Measurements from ENCODE around the gene SMIM13.

SMIM13 gene

DNA sequence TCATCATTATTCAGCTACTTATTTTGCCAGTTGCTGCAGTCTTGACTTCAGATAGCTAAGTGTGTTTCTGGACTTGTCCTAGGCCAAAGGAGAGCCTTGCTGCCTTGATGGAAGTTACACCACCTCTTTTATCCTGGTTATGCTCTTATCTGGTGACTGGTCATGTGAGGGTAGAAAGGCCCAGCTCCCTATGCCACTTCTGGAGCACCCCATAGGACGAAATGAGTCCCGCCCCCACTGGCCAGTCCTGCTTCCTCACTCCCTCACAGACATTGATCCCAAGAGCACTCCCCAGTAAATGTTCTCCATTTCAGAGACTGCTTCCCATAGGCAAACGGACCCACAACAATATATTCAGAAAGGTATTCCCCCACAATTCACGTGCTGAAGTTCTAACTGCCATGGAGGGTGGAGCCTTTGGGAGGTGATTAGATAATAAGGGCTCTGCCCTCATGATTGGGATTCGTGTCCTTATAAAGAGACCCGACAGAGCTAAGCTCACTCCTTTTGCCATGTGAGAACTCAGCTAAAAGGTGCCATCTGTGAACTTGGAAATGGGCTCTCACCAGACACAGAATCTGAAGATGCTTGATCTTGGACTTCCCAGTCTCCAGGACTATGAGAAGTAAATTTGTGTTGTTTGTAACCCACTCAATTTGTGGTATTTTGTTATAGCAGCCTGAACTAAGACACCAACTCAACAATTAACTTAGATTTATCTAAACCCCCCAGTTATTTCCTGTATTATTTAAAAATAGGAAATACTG, 28.0 kb upstream of the SMIM13 start:
- TF ChIP-seq EZH2phosphoT487 (IDR thresholded peaks at IDR 0.05; ENCODE audit: low read depth) = no peak
- TF ChIP-seq, protein P1, sequence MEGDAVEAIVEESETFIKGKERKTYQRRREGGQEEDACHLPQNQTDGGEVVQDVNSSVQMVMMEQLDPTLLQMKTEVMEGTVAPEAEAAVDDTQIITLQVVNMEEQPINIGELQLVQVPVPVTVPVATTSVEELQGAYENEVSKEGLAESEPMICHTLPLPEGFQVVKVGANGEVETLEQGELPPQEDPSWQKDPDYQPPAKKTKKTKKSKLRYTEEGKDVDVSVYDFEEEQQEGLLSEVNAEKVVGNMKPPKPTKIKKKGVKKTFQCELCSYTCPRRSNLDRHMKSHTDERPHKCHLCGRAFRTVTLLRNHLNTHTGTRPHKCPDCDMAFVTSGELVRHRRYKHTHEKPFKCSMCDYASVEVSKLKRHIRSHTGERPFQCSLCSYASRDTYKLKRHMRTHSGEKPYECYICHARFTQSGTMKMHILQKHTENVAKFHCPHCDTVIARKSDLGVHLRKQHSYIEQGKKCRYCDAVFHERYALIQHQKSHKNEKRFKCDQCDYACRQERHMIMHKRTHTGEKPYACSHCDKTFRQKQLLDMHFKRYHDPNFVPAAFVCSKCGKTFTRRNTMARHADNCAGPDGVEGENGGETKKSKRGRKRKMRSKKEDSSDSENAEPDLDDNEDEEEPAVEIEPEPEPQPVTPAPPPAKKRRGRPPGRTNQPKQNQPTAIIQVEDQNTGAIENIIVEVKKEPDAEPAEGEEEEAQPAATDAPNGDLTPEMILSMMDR (IDR thresholded peaks at IDR 0.05; ENCODE audit: low read depth, low read length) = no peak
- Histone ChIP-seq H3K79me2 (ENCODE audit: low read length) (no peaks in the 10 kb centered on the region), H2AFZ (ENCODE audit: low read depth, low read length) (no peak overlapping the region), H3K27ac (ENCODE audit: low read length) (no peak overlapping the region), H3K27me3 (ENCODE audit: low read depth, low read length) (no peaks in the 10 kb centered on the region), H3K4me2 (ENCODE audit: low read length) (no peak overlapping the region), H3K36me3 (replicated peaks; ENCODE audit: low read depth, low read length) (no peaks in the 10 kb centered on the region), H3K4me3 (ENCODE audit: low read length) (no peak overlapping the region), H4K20me1 (ENCODE audit: insufficient read depth, low read length) (no peaks in the 10 kb centered on the region), H3K9me3 (ENCODE audit: insufficient read depth, low read length) (no peaks in the 10 kb centered on the region), H3K9ac (ENCODE audit: low read length) (no peak overlapping the region), H3K4me1 (ENCODE audit: low read length) (peaks cover 10% of the 10 kb centered on the region)

DNA sequence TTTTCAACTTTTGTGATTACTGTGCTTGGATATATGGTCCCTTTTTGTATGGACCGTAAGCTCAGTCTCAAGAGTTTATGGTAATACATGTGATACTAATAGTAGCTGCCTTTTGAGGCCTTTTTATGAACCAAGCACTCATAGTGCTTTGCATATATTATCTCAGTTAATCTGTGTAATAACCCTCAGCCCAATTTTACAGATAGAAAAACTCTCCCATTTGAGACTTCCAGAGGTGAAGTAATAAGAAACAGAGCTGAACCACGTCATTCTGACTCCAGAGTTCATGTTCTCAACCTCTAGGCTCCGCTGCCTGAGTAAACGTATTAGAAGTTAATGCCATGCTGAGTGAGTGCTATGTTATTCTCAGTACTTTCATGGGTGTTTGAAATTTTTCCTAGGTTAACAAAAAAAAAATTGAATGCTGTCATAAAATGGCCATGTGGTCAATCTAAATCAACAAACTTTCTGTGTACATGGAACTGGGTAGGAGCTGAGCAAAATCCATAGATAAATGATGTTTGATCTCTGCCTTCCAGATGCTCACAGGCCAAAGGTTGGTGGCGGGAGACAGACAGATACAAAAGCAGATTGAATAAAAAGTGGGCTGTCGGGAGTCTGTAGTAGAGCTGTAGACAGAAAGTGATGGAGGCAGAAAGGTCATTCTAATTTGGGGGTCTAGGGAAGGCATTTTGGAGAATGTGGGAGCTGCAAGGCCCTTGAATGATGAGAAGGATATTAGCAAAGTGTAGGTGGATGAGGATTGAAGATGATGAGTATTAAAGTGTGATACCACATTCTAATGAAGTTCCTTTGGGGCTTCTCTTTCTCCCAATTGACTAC, 26.9 kb upstream of the SMIM13 start:
- H3K36me3 ChIP-seq (replicated peaks; ENCODE audit: low read depth, low read length) = no peaks in the 10 kb centered on the region
- no peaks in the 10 kb centered on the region for H3K27me3 ChIP-seq (ENCODE audit: low read depth, low read length)
- H3K4me1 ChIP-seq (ENCODE audit: low read length) = peaks cover 10% of the 10 kb centered on the region
- H3K9me3 ChIP-seq (ENCODE audit: insufficient read depth, low read length) = no peaks in the 10 kb centered on the region
- H3K4me2 ChIP-seq (ENCODE audit: low read length) = no peak overlapping the region
- H3K9ac ChIP-seq (ENCODE audit: low read length) = no peak overlapping the region
- H3K79me2 ChIP-seq (ENCODE audit: low read length) = no peaks in the 10 kb centered on the region
- TF ChIP-seq EZH2phosphoT487 (IDR thresholded peaks at IDR 0.05; ENCODE audit: low read depth) = no peak
- TF ChIP-seq, protein P1 (IDR thresholded peaks at IDR 0.05; ENCODE audit: low read depth, low read length) = no peak
- no peak overlapping the region for H2AFZ ChIP-seq (ENCODE audit: low read depth, low read length)
- H4K20me1 ChIP-seq (ENCODE audit: insufficient read depth, low read length) = no peaks in the 10 kb centered on the region
- no peak overlapping the region for H3K27ac ChIP-seq (ENCODE audit: low read length)
- H3K4me3 ChIP-seq (ENCODE audit: low read length) = no peak overlapping the region

DNA sequence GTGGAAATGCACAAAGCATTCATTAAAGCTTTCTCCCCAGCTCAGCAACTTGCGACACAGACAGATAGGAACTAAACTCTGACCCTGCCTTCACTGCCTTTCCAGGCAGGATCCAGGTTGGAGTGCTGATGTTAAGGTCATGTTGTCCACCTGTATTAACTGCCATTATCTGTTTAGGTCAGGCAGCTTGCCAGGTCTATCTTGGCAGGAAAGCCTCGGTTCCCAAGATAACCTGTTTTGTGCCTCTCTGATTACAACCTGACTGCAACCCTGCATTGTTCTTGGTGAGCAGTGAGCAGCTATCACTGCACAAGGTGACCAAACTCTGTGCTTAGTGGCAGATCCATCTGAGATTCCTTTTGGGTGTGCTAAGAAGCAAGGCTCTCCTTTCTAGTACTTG, 26.3 kb upstream of the SMIM13 start:
- Histone ChIP-seq H3K4me1 (ENCODE audit: low read length) (peaks cover 10% of the 10 kb centered on the region), H3K4me2 (ENCODE audit: low read length) (peak overlapping the region; percentile 28; the same call in 1 of the 2 replicates), H3K4me3 (ENCODE audit: low read length) (no peak overlapping the region), H3K27me3 (ENCODE audit: low read depth, low read length) (no peaks in the 10 kb centered on the region), H4K20me1 (ENCODE audit: insufficient read depth, low read length) (no peaks in the 10 kb centered on the region), H3K9ac (ENCODE audit: low read length) (no peak overlapping the region), H2AFZ (ENCODE audit: low read depth, low read length) (0 out of 2 replicates have a peak overlapping the region, but pooled peaks have one; percentile 46), H3K36me3 (replicated peaks; ENCODE audit: low read depth, low read length) (no peaks in the 10 kb centered on the region), H3K9me3 (ENCODE audit: insufficient read depth, low read length) (no peaks in the 10 kb centered on the region), H3K27ac (ENCODE audit: low read length) (no peak overlapping the region), H3K79me2 (ENCODE audit: low read length) (no peaks in the 10 kb centered on the region)
- TF ChIP-seq, protein P1 (IDR thresholded peaks at IDR 0.05; ENCODE audit: low read depth, low read length) = no peak
- no peak for TF ChIP-seq EZH2phosphoT487 (IDR thresholded peaks at IDR 0.05; ENCODE audit: low read depth)

DNA sequence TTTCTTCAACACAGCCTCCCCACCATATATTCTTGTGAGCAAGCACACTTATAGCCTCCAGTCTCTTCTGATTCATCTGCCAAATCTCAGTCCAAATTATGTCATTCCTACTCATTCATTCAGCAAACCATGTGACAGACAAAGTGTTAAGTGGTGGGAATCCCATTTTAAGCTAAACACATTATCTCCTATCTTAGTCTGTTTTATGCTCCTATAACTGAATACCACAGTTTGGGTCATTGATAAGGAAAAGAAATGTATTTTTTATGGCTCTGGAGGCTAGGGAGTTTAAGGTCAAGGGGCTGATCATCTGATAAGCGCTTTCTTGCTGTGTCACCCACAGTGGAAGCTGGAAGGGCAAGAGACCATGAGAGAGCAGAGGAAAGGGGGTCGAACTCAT, 23.9 kb upstream of the SMIM13 start:
- TF ChIP-seq, protein P1 (IDR thresholded peaks at IDR 0.05; ENCODE audit: low read depth, low read length) = no peak
- no peak for TF ChIP-seq EZH2phosphoT487 (IDR thresholded peaks at IDR 0.05; ENCODE audit: low read depth)
- Histone ChIP-seq H3K4me3 (ENCODE audit: low read length) (no peak overlapping the region), H4K20me1 (ENCODE audit: insufficient read depth, low read length) (no peaks in the 10 kb centered on the region), H3K4me2 (ENCODE audit: low read length) (no peak overlapping the region), H3K9me3 (ENCODE audit: insufficient read depth, low read length) (no peaks in the 10 kb centered on the region), H3K9ac (ENCODE audit: low read length) (no peak overlapping the region), H3K79me2 (ENCODE audit: low read length) (no peaks in the 10 kb centered on the region), H3K4me1 (ENCODE audit: low read length) (peaks cover 10% of the 10 kb centered on the region), H2AFZ (ENCODE audit: low read depth, low read length) (no peak overlapping the region), H3K36me3 (replicated peaks; ENCODE audit: low read depth, low read length) (no peaks in the 10 kb centered on the region), H3K27me3 (ENCODE audit: low read depth, low read length) (no peaks in the 10 kb centered on the region), H3K27ac (ENCODE audit: low read length) (no peak overlapping the region)
